H9 (cell line): Measurements from ENCODE around the gene WDHD1. TPM values are rescaled to one million over a fixed set of nuclear protein-coding genes. Genes with fewer than 3 reads are reported as not detected.

Experiments used
- DNase-seq: peaks from one replicate; pipeline ENCODE4 v3.0.0-alpha.2; 2017
- H2AFZ ChIP-seq: one replicate; pipeline ENCODE4 v1.6.1; 2013; ENCODE audit warnings: mild to moderate bottlenecking, low read length, control low read depth, moderate library complexity
- H2AK5ac ChIP-seq: 2 replicates; pipeline ENCODE4 v1.6.1; 2013; ENCODE audit warnings: low read length, control low read depth, mixed read lengths; ENCODE audit not compliant: insufficient read length
- H2BK120ac ChIP-seq: one replicate; pipeline ENCODE4 v1.6.1; 2013; ENCODE audit warnings: low read depth, mild to moderate bottlenecking, low read length, control low read depth, inconsistent platforms; ENCODE audit not compliant: poor library complexity, severe bottlenecking
- H2BK12ac ChIP-seq: 2 replicates; pipeline ENCODE4 v1.6.1; 2013; ENCODE audit warnings: low read length, control low read depth, mixed read lengths, low read depth; ENCODE audit not compliant: insufficient read length
- H2BK15ac ChIP-seq: 2 replicates; pipeline ENCODE4 v1.6.1; 2013; ENCODE audit warnings: low read depth, low read length, control low read depth
- H2BK20ac ChIP-seq: one replicate; pipeline ENCODE4 v1.6.1; 2013; ENCODE audit warnings: low read depth, mild to moderate bottlenecking, low read length, control low read depth, inconsistent platforms; ENCODE audit not compliant: poor library complexity, severe bottlenecking
- H2BK5ac ChIP-seq: 2 replicates; pipeline ENCODE4 v1.6.1; 2013; ENCODE audit warnings: low read length, control low read depth, mixed read lengths; ENCODE audit not compliant: insufficient read length
- H3K14ac ChIP-seq: 2 replicates; pipeline ENCODE4 v1.6.1; 2013; ENCODE audit warnings: low read length, control low read depth; ENCODE audit not compliant: insufficient read depth
- H3K18ac ChIP-seq: 2 replicates; pipeline ENCODE4 v1.6.1; 2013; ENCODE audit warnings: low read depth, mild to moderate bottlenecking, mixed read lengths, low read length, control low read depth; ENCODE audit not compliant: insufficient read length
- H3K23ac ChIP-seq: 2 replicates; pipeline ENCODE4 v1.6.1; 2013; ENCODE audit warnings: low read length, control low read depth, mixed read lengths, low read depth; ENCODE audit not compliant: insufficient read length
- H3K23me2 ChIP-seq: 2 replicates; pipeline ENCODE4 v1.6.1; 2013; ENCODE audit warnings: low read depth, mild to moderate bottlenecking, mixed read lengths, low read length, control low read depth; ENCODE audit not compliant: insufficient read length, poor library complexity, severe bottlenecking
- H3K27ac ChIP-seq: 2 replicates; pipeline ENCODE4 v1.5.1; 2013; ENCODE audit warnings: low read length, control low read depth, mixed read lengths, low read depth; ENCODE audit not compliant: insufficient read length
- H3K27me3 ChIP-seq: 2 replicates; pipeline ENCODE4 v1.6.1; 2013; ENCODE audit warnings: low read length, control low read depth, inconsistent platforms; ENCODE audit not compliant: insufficient read depth
- H3K4ac ChIP-seq: 2 replicates; pipeline ENCODE4 v1.6.1; 2013; ENCODE audit warnings: low read depth, mild to moderate bottlenecking, control low read depth, inconsistent platforms, low read length, moderate library complexity
- H3K4me1 ChIP-seq: 2 replicates; pipeline ENCODE4 v1.6.1; 2013; ENCODE audit warnings: low read length, control low read depth, inconsistent platforms; ENCODE audit not compliant: insufficient read depth
- H3K4me2 ChIP-seq: 2 replicates; pipeline ENCODE4 v1.6.1; 2013; ENCODE audit warnings: low read length, control low read depth, mixed read lengths; ENCODE audit not compliant: insufficient read length, insufficient read depth
- H3K56ac ChIP-seq: 2 replicates; pipeline ENCODE4 v1.6.1; 2013; ENCODE audit warnings: low read depth, mild to moderate bottlenecking, mixed read lengths, low read length, control low read depth; ENCODE audit not compliant: insufficient read length
- H3K79me1 ChIP-seq: 2 replicates; pipeline ENCODE4 v1.6.1; 2013; ENCODE audit warnings: low read depth, mild to moderate bottlenecking, moderate library complexity, low read length, control low read depth, inconsistent platforms; ENCODE audit not compliant: insufficient read depth, poor library complexity, severe bottlenecking
- H3K79me2 ChIP-seq: 2 replicates; pipeline ENCODE4 v1.6.1; 2013; ENCODE audit warnings: low read length, control low read depth, inconsistent platforms; ENCODE audit not compliant: insufficient read depth
- H3K9ac ChIP-seq: 2 replicates; pipeline ENCODE4 v1.6.1; 2013; ENCODE audit warnings: low read length, control low read depth, mixed read lengths; ENCODE audit not compliant: insufficient read length; ENCODE audit errors: extremely low read depth
- H3K9me3 ChIP-seq: one replicate; pipeline ENCODE4 v1.6.1; 2013; ENCODE audit warnings: low read depth, low read length, inconsistent platforms; ENCODE audit not compliant: control insufficient read depth
- H3T11ph ChIP-seq: one replicate; pipeline ENCODE4 v1.6.1; 2013; ENCODE audit warnings: mild to moderate bottlenecking, low read length, control low read depth, inconsistent platforms
- H4K20me1 ChIP-seq: one replicate; pipeline ENCODE4 v1.6.1; 2013; ENCODE audit not compliant: control insufficient read depth, insufficient read length, insufficient read depth
- H4K5ac ChIP-seq: 2 replicates; pipeline ENCODE4 v1.6.1; 2013; ENCODE audit warnings: low read depth, mild to moderate bottlenecking, mixed read lengths, low read length, control low read depth; ENCODE audit not compliant: insufficient read length
- H4K8ac ChIP-seq: replicated peaks from 2 replicates; pipeline ENCODE4 v1.6.1; 2013; ENCODE audit warnings: low read length, control low read depth, mixed read lengths, low read depth; ENCODE audit not compliant: insufficient read length
- H4K91ac ChIP-seq: 2 replicates; pipeline ENCODE4 v1.6.1; 2013; ENCODE audit warnings: low read depth, mild to moderate bottlenecking, moderate library complexity, mixed read lengths, low read length, control low read depth; ENCODE audit not compliant: insufficient read length
- H3K27ac Mint-ChIP-seq, 3 experiments: 2 replicates in 2 of 3; 3 replicates in 1 of 3; pipeline ENCODE4 v1.8.0; 2020 to 2021; ENCODE audit warnings: mixed read lengths in 3 of 3, mild to moderate bottlenecking in 1 of 3, moderate library complexity in 1 of 3
- H3K27me3 Mint-ChIP-seq: 2 replicates; pipeline ENCODE4 v1.8.0; 2021; ENCODE audit warnings: low read depth, mild to moderate bottlenecking, moderate library complexity, mixed read lengths
- H3K36me3 Mint-ChIP-seq, 3 experiments: 2 replicates in 2 of 3; 3 replicates in 1 of 3; pipeline ENCODE4 v1.8.0; 2020 to 2021; ENCODE audit warnings: low read depth in 3 of 3, mixed read lengths in 3 of 3; ENCODE audit not compliant: insufficient read depth in 1 of 3
- H3K4me1 Mint-ChIP-seq, 2 experiments: 2 replicates each; pipeline ENCODE4 v1.8.0; 2020; ENCODE audit warnings: mixed read lengths in 2 of 2
- H3K4me3 Mint-ChIP-seq, 2 experiments: 2 replicates in 1 of 2; 3 replicates in 1 of 2; pipeline ENCODE4 v1.8.0; 2020 to 2021; ENCODE audit warnings: mild to moderate bottlenecking in 2 of 2, mixed read lengths in 2 of 2, moderate library complexity in 1 of 2
- H3K9me3 Mint-ChIP-seq, 2 experiments: 2 replicates in 1 of 2; 3 replicates in 1 of 2; pipeline ENCODE4 v1.8.0; 2020; ENCODE audit warnings: mild to moderate bottlenecking in 2 of 2, mixed read lengths in 2 of 2, moderate library complexity in 1 of 2
- CTCF ChIP-seq: fragments of 200-600 bp; sonication (generic); conservative IDR thresholded peaks from 3 replicates; pipeline ENCODE4 v1.8.0; 2021; ENCODE audit warnings: antibody characterized with exemption, mild to moderate bottlenecking
- WGBS: extraction: QIAGEN DNeasy Blood & Tissue Kit; methylation state at CpG from one replicate; pipeline ENCODE4 v1.1.7; 2013; ENCODE audit warnings: missing lambda C conversion rate, low lambda C conversion rate, mixed read lengths; ENCODE audit not compliant: insufficient read length; ENCODE audit errors: extremely low coverage; 5-methylcytosine and 5-hydroxymethylcytosine counted together
- total RNA-seq: library from RNA; stranded (reverse); gene quantifications from 2 replicates; pipeline ENCODE4 v1.2.1, GENCODE V29; 2021

Gene WDHD1
- total RNA-seq, 1 experiment from 2014 or later: 93.7 TPM

DNA sequence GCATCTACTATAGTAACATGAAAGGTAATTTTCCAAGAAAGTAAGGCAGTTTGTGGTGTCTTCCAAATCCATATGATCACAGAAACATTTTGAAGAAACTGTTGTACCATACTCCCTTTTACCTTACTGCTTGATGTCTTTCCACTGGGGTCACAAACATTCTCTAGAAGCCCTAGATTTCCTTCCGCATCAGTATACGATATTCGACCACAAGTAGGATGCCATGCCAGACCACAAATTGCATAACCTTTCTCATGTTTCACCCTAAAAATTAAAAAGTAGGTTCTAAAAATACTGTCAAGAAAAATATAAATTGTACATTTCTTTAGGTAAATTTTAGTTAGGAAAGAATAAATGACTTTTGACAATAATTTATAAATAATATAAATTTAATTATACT lies 26.5 kb downstream of the WDHD1 start:
- Histone ChIP-seq H2AFZ (no peak overlapping the region), H3K4ac (no peak overlapping the region), H3K9ac (no peak overlapping the region), H3K23me2 (no peaks in the 10 kb centered on the region), H4K5ac (no peak overlapping the region), H3K14ac (no peak overlapping the region), H3K79me2 (no peaks in the 10 kb centered on the region), H3K4me1 (no peaks in the 10 kb centered on the region), H2BK5ac (no peak overlapping the region), H2BK20ac (no peak overlapping the region), H4K8ac (no peak overlapping the region), H3K4me2 (no peak overlapping the region), H2BK15ac (no peak overlapping the region), H4K91ac (no peak overlapping the region), H3K18ac (no peak overlapping the region), H3K27ac (no peak overlapping the region), H3K79me1 (no peaks in the 10 kb centered on the region), H3K56ac (no peak overlapping the region), H3K9me3 (no peaks in the 10 kb centered on the region), H4K20me1 (no peaks in the 10 kb centered on the region), H3K23ac (no peak overlapping the region), H2BK12ac (no peak overlapping the region), H2AK5ac (no peak overlapping the region), H3K27me3 (no peaks in the 10 kb centered on the region), H3T11ph (no peak overlapping the region), H2BK120ac (no peak overlapping the region)
- Mint-ChIP-seq H3K36me3 (peaks cover 24 to 76% (median 69%) of the 10 kb centered on the region in 3 experiments; a peak in 6 of 7 replicates), H3K4me3 (no peak overlapping the region), H3K27ac (no peak overlapping the region), H3K9me3 (no peaks in the 10 kb centered on the region), H3K27me3 (no peaks in the 10 kb centered on the region), H3K4me1 (no peaks in the 10 kb centered on the region)
- TF ChIP-seq CTCF: no peak
- no peak for DNase-seq
- no CpG with 5 or more reads among the region's 3 CpGs for WGBS
